ENCODE data around the gene GPX8. TPM values are rescaled to one million over a fixed set of nuclear protein-coding genes. Genes with fewer than 3 reads are reported as not detected.
A peak's percentile ranks its signal among the peaks of the same experiment; 100 is the strongest.

Gene GPX8
- total RNA-seq, 1 donor from 2014 or later = 2.7 TPM

DNA sequence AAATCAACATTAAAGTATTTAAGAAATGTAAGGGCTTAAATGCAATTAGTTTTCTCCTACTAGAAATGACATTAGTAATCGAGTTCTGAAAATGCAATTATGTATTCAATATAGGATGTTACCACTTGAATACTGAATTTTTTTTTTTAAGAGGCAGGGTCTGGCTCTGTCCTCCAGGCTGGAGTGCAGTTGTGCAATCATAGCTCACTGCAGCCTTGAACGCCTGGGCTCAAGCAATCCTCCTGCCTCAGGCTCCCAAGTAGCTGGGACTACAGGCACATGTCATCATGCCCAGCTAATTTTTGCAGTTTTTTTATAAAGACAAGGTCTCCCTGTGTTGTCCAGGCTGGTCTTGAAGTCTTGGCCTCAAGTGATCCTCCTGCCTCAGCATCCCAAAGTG, 11.5 kb downstream of the GPX8 start:
- no peaks in the 10 kb centered on the region for H3K36me3 Mint-ChIP-seq (ENCODE audit: unreplicated experiment)
- H3K4me1 Mint-ChIP-seq (ENCODE audit: low read depth, unreplicated experiment) = peaks cover 23% of the 10 kb centered on the region
- DNase-seq = no peak
- no peak overlapping the region for H3K4me3 Mint-ChIP-seq (ENCODE audit: unreplicated experiment)
- TF ChIP-seq, protein P1, sequence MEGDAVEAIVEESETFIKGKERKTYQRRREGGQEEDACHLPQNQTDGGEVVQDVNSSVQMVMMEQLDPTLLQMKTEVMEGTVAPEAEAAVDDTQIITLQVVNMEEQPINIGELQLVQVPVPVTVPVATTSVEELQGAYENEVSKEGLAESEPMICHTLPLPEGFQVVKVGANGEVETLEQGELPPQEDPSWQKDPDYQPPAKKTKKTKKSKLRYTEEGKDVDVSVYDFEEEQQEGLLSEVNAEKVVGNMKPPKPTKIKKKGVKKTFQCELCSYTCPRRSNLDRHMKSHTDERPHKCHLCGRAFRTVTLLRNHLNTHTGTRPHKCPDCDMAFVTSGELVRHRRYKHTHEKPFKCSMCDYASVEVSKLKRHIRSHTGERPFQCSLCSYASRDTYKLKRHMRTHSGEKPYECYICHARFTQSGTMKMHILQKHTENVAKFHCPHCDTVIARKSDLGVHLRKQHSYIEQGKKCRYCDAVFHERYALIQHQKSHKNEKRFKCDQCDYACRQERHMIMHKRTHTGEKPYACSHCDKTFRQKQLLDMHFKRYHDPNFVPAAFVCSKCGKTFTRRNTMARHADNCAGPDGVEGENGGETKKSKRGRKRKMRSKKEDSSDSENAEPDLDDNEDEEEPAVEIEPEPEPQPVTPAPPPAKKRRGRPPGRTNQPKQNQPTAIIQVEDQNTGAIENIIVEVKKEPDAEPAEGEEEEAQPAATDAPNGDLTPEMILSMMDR (IDR thresholded peaks at IDR 0.05; ENCODE audit: partially characterized antibody, unreplicated experiment) = no peak
- H3K27ac Mint-ChIP-seq (ENCODE audit: unreplicated experiment) = no peak overlapping the region
- H3K27me3 Mint-ChIP-seq (ENCODE audit: unreplicated experiment) = peaks cover 4% of the 10 kb centered on the region
- peaks cover 10% of the 10 kb centered on the region for H3K9me3 Mint-ChIP-seq (ENCODE audit: unreplicated experiment)

DNA sequence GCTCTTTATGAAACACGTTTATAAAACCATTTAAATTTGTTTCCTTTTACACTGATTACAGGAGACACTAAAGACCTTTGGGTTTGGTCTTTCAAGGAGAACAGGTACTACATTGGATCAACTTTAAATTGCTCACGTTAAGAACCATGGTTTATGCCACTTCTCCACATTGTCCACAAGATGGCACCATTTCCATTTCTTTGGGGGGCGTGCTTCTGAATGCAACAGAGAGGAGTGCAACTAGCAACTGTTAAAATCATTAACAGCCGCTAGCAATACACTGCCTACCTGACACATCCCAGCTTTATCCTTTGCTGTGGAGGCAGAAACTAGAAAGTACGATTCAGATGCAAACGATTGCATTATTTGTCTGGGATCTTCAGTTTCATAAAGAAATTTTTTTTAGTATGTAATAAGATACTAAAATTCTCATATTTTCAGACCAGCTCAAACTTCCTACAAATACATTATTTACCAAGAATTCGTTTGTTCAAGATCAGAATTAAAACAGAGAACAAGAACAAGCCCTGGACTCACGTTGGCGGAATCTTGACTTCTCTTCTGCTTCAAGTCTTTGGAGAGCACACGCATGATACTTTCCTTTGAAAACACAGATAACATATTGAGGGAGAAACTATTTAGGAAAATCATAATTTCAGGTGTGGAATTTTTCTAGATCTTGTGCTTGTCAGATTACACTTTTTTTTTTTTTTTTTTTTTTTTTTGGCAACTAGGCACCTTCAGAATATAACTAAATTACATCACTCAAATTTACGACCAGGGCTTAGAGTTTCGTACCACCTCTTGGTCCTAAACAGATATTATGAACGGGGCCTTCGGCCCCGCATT, 12.3 kb downstream of the GPX8 start:
- Mint-ChIP-seq H3K27ac (ENCODE audit: unreplicated experiment) (no peak overlapping the region), H3K36me3 (ENCODE audit: unreplicated experiment) (no peaks in the 10 kb centered on the region), H3K9me3 (ENCODE audit: unreplicated experiment) (peaks cover 8% of the 10 kb centered on the region), H3K27me3 (ENCODE audit: unreplicated experiment) (peaks cover 4% of the 10 kb centered on the region), H3K4me3 (ENCODE audit: unreplicated experiment) (peak overlapping the region; percentile 97), H3K4me1 (ENCODE audit: low read depth, unreplicated experiment) (peaks cover 23% of the 10 kb centered on the region)
- TF ChIP-seq, protein P1 (IDR thresholded peaks at IDR 0.05; ENCODE audit: partially characterized antibody, unreplicated experiment) = peak; percentile 87
- DNase-seq = peak; percentile 25

DNA sequence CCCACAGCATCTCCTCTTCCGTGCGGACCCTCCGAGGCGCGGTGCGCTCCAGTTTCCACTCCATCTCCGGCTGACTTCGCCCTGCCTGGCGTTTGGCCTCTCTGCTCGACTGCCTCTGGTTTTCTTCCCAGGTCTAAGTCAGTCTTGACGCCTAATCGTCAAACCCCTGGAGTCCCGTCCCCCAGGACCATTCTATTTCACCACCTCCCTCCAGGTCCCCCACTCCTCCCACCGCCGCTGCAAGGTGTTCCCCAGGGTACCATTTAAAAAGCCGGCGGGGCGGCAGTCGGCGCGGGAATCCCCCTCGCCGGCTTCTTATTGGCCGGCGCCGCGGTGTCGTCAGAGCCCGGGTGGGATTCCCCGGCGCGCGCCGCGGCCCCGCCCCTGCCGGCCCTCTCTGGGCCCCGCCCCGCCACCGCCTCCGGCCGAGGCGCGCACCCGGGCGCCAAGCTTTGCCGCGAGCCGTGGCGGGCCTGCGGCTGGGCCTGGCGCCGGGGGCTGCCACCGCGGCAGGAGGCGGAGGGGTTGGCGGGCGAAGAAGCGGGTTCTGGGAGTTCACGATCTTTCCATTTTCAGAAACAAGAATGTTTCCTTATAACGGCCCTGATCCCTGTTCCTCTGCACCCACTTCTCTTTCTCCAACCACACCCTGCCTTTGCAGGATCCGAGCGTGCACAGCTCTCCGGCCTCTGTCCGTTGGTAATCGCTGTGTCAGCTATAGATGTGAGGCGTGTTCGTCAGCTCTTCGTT, 13.1 kb downstream of the GPX8 start, which contains the start of gene CDC20B:
TSS of gene CDC20B (minus strand) at position 241 of the 750 bp plus-strand sequence. CDS start at position 64, 177 bp downstream.
- peaks cover 12% of the 10 kb centered on the region for H3K9me3 Mint-ChIP-seq (ENCODE audit: unreplicated experiment)
- peaks cover 21% of the 10 kb centered on the region for H3K4me1 Mint-ChIP-seq (ENCODE audit: low read depth, unreplicated experiment)
- H3K4me3 Mint-ChIP-seq (ENCODE audit: unreplicated experiment) = peak within 1 kb of the TSS; percentile 97
- H3K36me3 Mint-ChIP-seq (ENCODE audit: unreplicated experiment) = no peaks in the 10 kb centered on the region
- peak; percentile 87 for DNase-seq
- peaks cover 4% of the 10 kb centered on the region for H3K27me3 Mint-ChIP-seq (ENCODE audit: unreplicated experiment)
- H3K27ac Mint-ChIP-seq (ENCODE audit: unreplicated experiment) = peak within 1 kb of the TSS; percentile 91
- TF ChIP-seq, protein P1 (IDR thresholded peaks at IDR 0.05; ENCODE audit: partially characterized antibody, unreplicated experiment) = no peak

DNA sequence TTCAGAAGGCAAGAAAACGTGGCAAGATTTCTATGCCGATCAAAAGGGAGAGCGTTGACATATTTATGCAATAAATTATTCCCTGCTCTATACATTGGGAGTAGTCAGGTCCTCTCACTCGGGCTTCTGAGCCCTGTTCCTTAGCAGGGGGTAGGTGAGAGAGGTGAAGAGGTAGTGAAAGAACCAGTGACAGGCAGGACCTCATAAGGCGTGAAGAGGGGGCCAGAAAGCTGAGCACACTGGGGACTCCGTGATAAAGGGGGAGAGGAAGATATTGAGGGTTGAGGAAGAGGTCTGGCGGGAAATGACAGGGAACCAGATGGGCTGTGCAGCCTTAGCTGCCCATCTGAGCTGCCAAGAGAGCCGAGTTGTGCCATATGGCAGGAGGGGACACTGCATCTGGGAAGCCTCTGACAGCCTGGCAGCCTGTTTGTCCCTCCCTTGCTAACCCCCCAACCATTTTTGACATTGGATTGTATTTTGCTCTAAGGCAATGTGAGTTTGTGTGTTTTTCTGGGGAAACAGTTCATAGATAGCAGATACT, 13.8 kb downstream of the GPX8 start:
- Mint-ChIP-seq H3K4me3 (ENCODE audit: unreplicated experiment) (peak overlapping the region; percentile 86), H3K9me3 (ENCODE audit: unreplicated experiment) (peaks cover 12% of the 10 kb centered on the region), H3K27ac (ENCODE audit: unreplicated experiment) (peak overlapping the region; percentile 91), H3K4me1 (ENCODE audit: low read depth, unreplicated experiment) (peaks cover 20% of the 10 kb centered on the region), H3K27me3 (ENCODE audit: unreplicated experiment) (peaks cover 5% of the 10 kb centered on the region), H3K36me3 (ENCODE audit: unreplicated experiment) (no peaks in the 10 kb centered on the region)
- TF ChIP-seq, protein P1 (IDR thresholded peaks at IDR 0.05; ENCODE audit: partially characterized antibody, unreplicated experiment) = no peak
- peak; percentile 34 for DNase-seq

Measured in glutamatergic neuron (in vitro differentiated cells).